Kidney epithelial cell (primary cell): ENCODE results near the gene TENM4. TPM values are rescaled to one million over a fixed set of nuclear protein-coding genes. Genes with fewer than 3 reads are reported as not detected.

Experiments
- DNase-seq: peaks from one replicate; pipeline ENCODE4 v3.0.0-alpha.2; 2010; ENCODE audit warnings: low read depth
- H3K27me3 ChIP-seq: 2 replicates; pipeline ENCODE4 v1.6.0; 2011; ENCODE audit warnings: low read length; ENCODE audit not compliant: control insufficient read depth, insufficient read depth
- H3K36me3 ChIP-seq: 2 replicates; pipeline ENCODE4 v1.5.1; 2011; ENCODE audit warnings: low read length; ENCODE audit not compliant: control insufficient read depth, insufficient read depth
- H3K4me3 ChIP-seq: 2 replicates; pipeline ENCODE4 v1.5.1; 2011; ENCODE audit warnings: low read depth, mild to moderate bottlenecking, control low read depth, low read length
- CTCF ChIP-seq: IDR thresholded peaks from 2 replicates; pipeline ENCODE4 v1.5.1; 2011; ENCODE audit warnings: mild to moderate bottlenecking, moderate library complexity, low read length, control low read depth, inconsistent platforms; ENCODE audit not compliant: insufficient read depth, poor library complexity, severe bottlenecking
- total RNA-seq: library from RNA; depleted of rRNA; stranded (reverse); fragments of >200 nt; gene quantifications from 2 replicates; pipeline ENCODE4 v1.2.3, GENCODE V29; 2015

The TENM4 gene
- total RNA-seq, 1 donor from 2014 or later: 35.3 TPM

GRCh38 chr11:79383874-79384273 is 57.0 kb downstream of the TENM4 start:
- no peak for TF ChIP-seq CTCF
- H3K36me3 ChIP-seq: no peaks in the 10 kb centered on the region

GRCh38 chr11:79382301-79383050 is 58.4 kb downstream of the TENM4 start:
- TF ChIP-seq CTCF: no peak
- Histone ChIP-seq H3K36me3 (no peaks in the 10 kb centered on the region), H3K27me3 (no peaks in the 10 kb centered on the region), H3K4me3 (no peak overlapping the region)
- no peak for DNase-seq

More at GRCh38 chr11:79383874-79384273, 57.0 kb downstream of the TENM4 start:
- H3K27me3 ChIP-seq: no peaks in the 10 kb centered on the region
- no peak overlapping the region for H3K4me3 ChIP-seq
- DNase-seq: no peak

- TF ChIP-seq CTCF: no peak
- no peak overlapping the region for H3K4me3 ChIP-seq
- no peaks in the 10 kb centered on the region for H3K36me3 ChIP-seq
- H3K27me3 ChIP-seq: no peaks in the 10 kb centered on the region
- DNase-seq: no peak
Measured at GRCh38 chr11:79381036-79381435, 59.8 kb downstream of the TENM4 start.

GRCh38 chr11:79377406-79377805 is 63.4 kb downstream of the TENM4 start:
- Histone ChIP-seq H3K4me3 (no peak overlapping the region), H3K27me3 (no peaks in the 10 kb centered on the region), H3K36me3 (no peaks in the 10 kb centered on the region)
- no peak for TF ChIP-seq CTCF
- DNase-seq: no peak

GRCh38 chr11:79375818-79376550 is 64.8 kb downstream of the TENM4 start:
- Histone ChIP-seq H3K36me3 (no peaks in the 10 kb centered on the region), H3K4me3 (no peak overlapping the region), H3K27me3 (no peaks in the 10 kb centered on the region)
- no peak for DNase-seq
- TF ChIP-seq CTCF: no peak
